HCT116 (cell line): ENCODE measurements around the gene IRF2. TPM values are rescaled to one million over a fixed set of nuclear protein-coding genes. Genes with fewer than 3 reads are reported as not detected.

Source experiments
- ATAC-seq: fragments of 200-7000 bp; cut with Tn5 transposase; 2 replicates; pipeline ENCODE4 v1.9.1; 2020; ENCODE audit warnings: mild to moderate bottlenecking, moderate library complexity
- BruUV-seq: library from RNA; stranded (reverse); fragments of 400-500 nt; replicated peaks from 2 replicates; lab custom pipeline; 2021; lab: Mats Ljungman, UMichigan
- CTCF ChIA-PET: fragments of 300-600 bp; sonication (Branson Sonifier 250); formaldehyde crosslinking; loops from one replicate; lab custom pipeline; 2021; ENCODE audit warnings: antibody characterized with exemption; lab: Charles Lee
- POLR2A ChIA-PET: fragments of 300-600, 350-600 bp; sonication (Branson Sonifier 250); formaldehyde crosslinking; loops from one replicate; lab custom pipeline; 2021; ENCODE audit warnings: antibody characterized with exemption; lab: Charles Lee
- RAD21 ChIA-PET, 2 experiments: fragments of 300-600 bp; sonication (Branson Sonifier 250); formaldehyde crosslinking; loops; one replicate each; lab custom pipeline; 2023; ENCODE audit warnings: low total read pairs in 2 of 2; ENCODE audit not compliant: uncharacterized antibody in 2 of 2, unreplicated experiment in 2 of 2, low non-redundant PET in 1 of 2; lab: Charles Lee
- DNase-seq: peaks from one replicate; pipeline ENCODE4 v3.0.0-alpha.2; 2010; ENCODE audit warnings: low read depth, low spot score
- H2AFZ ChIP-seq: fragments of 200-600 bp; shearing (Covaris generic), sonication (generic); 2 replicates; pipeline ENCODE4 v1.6.1; 2017; ENCODE audit warnings: low read depth, mixed run types, mixed read lengths, antibody characterized with exemption, low read length; ENCODE audit not compliant: poor library complexity, severe bottlenecking
- H3K27ac ChIP-seq: 2 replicates; pipeline ENCODE4 v1.5.1; 2012; ENCODE audit warnings: low read depth, low read length
- H3K27me3 ChIP-seq: fragments of 200-600 bp; sonication (generic); 2 replicates; pipeline ENCODE4 v1.6.1; 2016; ENCODE audit warnings: mixed run types, low read length, mixed read lengths; ENCODE audit not compliant: insufficient read depth
- H3K36me3 ChIP-seq, 2 experiments: fragments of 200-500 bp in 1 of 2; fragments of 200-600 bp in 1 of 2; sonication (Bioruptor generic) in 1 of 2; sonication (generic) in 1 of 2; 2 replicates each; pipeline versions ENCODE4 v1.5.1 to v1.6.1; 2014 to 2016; ENCODE audit warnings: low read length in 2 of 2, inconsistent platforms in 1 of 2, mixed read lengths in 1 of 2, mixed run types in 1 of 2; ENCODE audit not compliant: insufficient read depth in 2 of 2, control insufficient read depth in 1 of 2
- H3K4me1 ChIP-seq, 2 experiments: fragments of 200-600 bp in 1 of 2; sonication (generic) in 1 of 2; 2 replicates each; pipeline versions ENCODE4 v1.5.1 to v1.6.1; 2012 to 2017; ENCODE audit warnings: low read length in 2 of 2, inconsistent platforms in 1 of 2, mild to moderate bottlenecking in 1 of 2, mixed read lengths in 1 of 2, mixed run types in 1 of 2, moderate library complexity in 1 of 2; ENCODE audit not compliant: insufficient read depth in 2 of 2, control insufficient read depth in 1 of 2
- H3K4me2 ChIP-seq: fragments of 200-600 bp; sonication (generic); 2 replicates; pipeline ENCODE4 v1.6.1; 2017; ENCODE audit warnings: mixed run types, low read length, mixed read lengths
- H3K4me3 ChIP-seq, 2 experiments: fragments of 200-600 bp in 1 of 2; sonication (generic) in 1 of 2; replicated peaks in 1 of 2; 2 replicates each; pipeline ENCODE4 v1.5.1; 2011 to 2016; ENCODE audit warnings: low read length in 2 of 2, control low read depth in 1 of 2, low read depth in 1 of 2, mild to moderate bottlenecking in 1 of 2, mixed read lengths in 1 of 2, mixed run types in 1 of 2
- H3K79me2 ChIP-seq: fragments of 200-600 bp; sonication (generic); 2 replicates; pipeline ENCODE4 v1.6.1; 2017; ENCODE audit warnings: mild to moderate bottlenecking, mixed run types, low read length, moderate library complexity, mixed read lengths; ENCODE audit not compliant: insufficient read depth
- H3K9ac ChIP-seq: fragments of 200-600 bp; sonication (generic); 2 replicates; pipeline ENCODE4 v1.6.1; 2016; ENCODE audit warnings: low read length, mixed read lengths
- H3K9me2 ChIP-seq: fragments of 200-600 bp; sonication (generic), shearing (Covaris generic); 2 replicates; pipeline ENCODE4 v1.6.1; 2017; ENCODE audit warnings: mixed run types, mild to moderate bottlenecking, moderate library complexity; ENCODE audit not compliant: insufficient read depth
- H3K9me3 ChIP-seq, 2 experiments: fragments of 200-500 bp in 1 of 2; fragments of 200-600 bp in 1 of 2; sonication (Bioruptor generic) in 1 of 2; sonication (generic) in 1 of 2; 2 replicates each; pipeline ENCODE4 v1.6.1; 2014 to 2017; ENCODE audit warnings: low read length in 2 of 2, mixed read lengths in 2 of 2, inconsistent platforms in 1 of 2, low read depth in 1 of 2, mild to moderate bottlenecking in 1 of 2, mixed run types in 1 of 2, moderate library complexity in 1 of 2; ENCODE audit not compliant: control insufficient read depth in 1 of 2, insufficient read depth in 1 of 2
- H4K20me1 ChIP-seq: fragments of 200-600 bp; sonication (generic), shearing (Covaris generic); 2 replicates; pipeline ENCODE4 v1.6.1; 2017; ENCODE audit warnings: mixed run types, mild to moderate bottlenecking, moderate library complexity; ENCODE audit not compliant: insufficient read depth
- CEBPB ChIP-seq: IDR thresholded peaks from 2 replicates; pipeline ENCODE4 v1.6.1; 2012; ENCODE audit warnings: low read depth
- EGR1 ChIP-seq: IDR thresholded peaks from 2 replicates; pipeline ENCODE4 v1.6.1; 2012; ENCODE audit warnings: low read depth
- EZH2 ChIP-seq: fragments of 200-600 bp; sonication (generic); IDR thresholded peaks from 2 replicates; pipeline ENCODE4 v1.6.1; 2017; ENCODE audit warnings: antibody characterized with exemption, mixed run types
- EZH2phosphoT487 ChIP-seq: fragments of 200-600 bp; IDR thresholded peaks from 2 replicates; pipeline ENCODE4 v1.6.1; 2018; ENCODE audit warnings: antibody characterized with exemption, borderline replicate concordance
- FOSL1 ChIP-seq: IDR thresholded peaks from 2 replicates; pipeline ENCODE4 v1.6.1; 2012; ENCODE audit warnings: low read depth
- POLR2AphosphoS5 ChIP-seq: IDR thresholded peaks from 2 replicates; pipeline ENCODE4 v1.6.1; 2011; ENCODE audit warnings: mild to moderate bottlenecking, low read depth, low read length, moderate library complexity
- RAD21 ChIP-seq: IDR thresholded peaks from 2 replicates; pipeline ENCODE4 v1.6.1; 2012; ENCODE audit warnings: low read depth, mild to moderate bottlenecking
- SIN3A ChIP-seq: IDR thresholded peaks from 2 replicates; pipeline ENCODE4 v1.6.1; 2012; ENCODE audit warnings: low read depth
- SP1 ChIP-seq: IDR thresholded peaks from 2 replicates; pipeline ENCODE4 v1.6.1; 2012; ENCODE audit warnings: low read depth
- SRF ChIP-seq: IDR thresholded peaks from 2 replicates; pipeline ENCODE4 v1.6.1; 2012; ENCODE audit warnings: low read depth
- TCF7L2 ChIP-seq: IDR thresholded peaks from 2 replicates; pipeline ENCODE4 v1.7.0; 2011; ENCODE audit warnings: borderline replicate concordance, inconsistent platforms; ENCODE audit not compliant: insufficient read depth, insufficient read length; ENCODE audit errors: extremely low read depth
- YY1 ChIP-seq: IDR thresholded peaks from 2 replicates; pipeline ENCODE4 v1.6.1; 2011; ENCODE audit warnings: low read length, low read depth, moderate library complexity, mild to moderate bottlenecking; ENCODE audit not compliant: insufficient replicate concordance; ENCODE audit errors: extremely low read depth
- ZFX ChIP-seq: fragments of 450-650 bp; IDR thresholded peaks from 2 replicates; pipeline ENCODE4 v1.6.1; 2017
- ZNF274 ChIP-seq: fragments of 200-500 bp; sonication (Bioruptor generic); IDR thresholded peaks from 2 replicates; pipeline ENCODE4 v1.6.1; 2014; ENCODE audit warnings: mild to moderate bottlenecking, low read depth, low read length, inconsistent platforms
- intact Hi-C: fragments of 100-400 bp; cut with micrococcal nuclease; formaldehyde crosslinking; loops from 2 replicates; pipeline ENCODE4 v1.10.0; 2022
- total RNA-seq: library from RNA; stranded (reverse); gene quantifications from one replicate; pipeline ENCODE4 v1.2.1, GENCODE V29; 2021; ENCODE audit not compliant: unreplicated experiment
- TF ChIP-seq, protein P1 (sequence below): IDR thresholded peaks from 2 replicates; pipeline ENCODE4 v1.6.1; 2012
- TF ChIP-seq, protein P2 (sequence below): IDR thresholded peaks from 2 replicates; pipeline ENCODE4 v1.6.1; 2011; ENCODE audit warnings: mild to moderate bottlenecking, low read length, moderate library complexity; ENCODE audit not compliant: insufficient replicate concordance; ENCODE audit errors: extremely low read depth
- TF ChIP-seq, protein P3 (sequence below), 3 experiments: fragments of 200-600 bp in 1 of 3; sonication (generic) in 1 of 3; IDR thresholded peaks in 2 of 3; conservative IDR thresholded peaks in 1 of 3; 2 replicates each; pipeline ENCODE4 v1.5.1; 2012 to 2017; ENCODE audit warnings: low read depth in 2 of 3, low read length in 2 of 3, antibody characterized with exemption in 1 of 3, borderline replicate concordance in 1 of 3, control low read depth in 1 of 3, mild to moderate bottlenecking in 1 of 3, mixed read lengths in 1 of 3, mixed run types in 1 of 3, moderate library complexity in 1 of 3; ENCODE audit not compliant: insufficient read depth in 1 of 3
- TF ChIP-seq, protein P4 (sequence below): IDR thresholded peaks from 2 replicates; pipeline ENCODE4 v1.6.1; 2012

Gene IRF2
- total RNA-seq, 1 experiment from 2014 or later: 10.6 TPM

DNA sequence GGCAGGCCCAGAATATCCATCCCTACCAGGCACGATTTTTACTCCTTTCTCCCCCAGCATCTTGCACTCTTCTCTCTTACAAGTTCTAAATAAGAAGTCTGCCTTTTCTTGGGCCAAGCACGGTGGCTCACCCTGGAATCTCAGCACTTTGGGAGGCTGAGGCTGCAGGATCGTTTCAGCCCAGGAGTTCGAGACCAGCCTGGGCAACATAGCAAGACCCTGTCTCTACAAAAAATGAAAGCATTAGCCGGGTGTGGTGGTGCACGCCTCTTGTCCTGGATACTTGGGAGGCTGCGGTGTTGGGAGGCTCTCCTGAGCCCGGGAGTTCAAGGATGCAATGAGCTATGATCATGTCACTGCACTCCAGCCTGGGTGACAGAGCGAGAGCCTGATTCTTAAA is 64.8 kb downstream of the IRF2 start:
- POLR2A ChIA-PET: no interaction called here
- intact Hi-C loops: no loop called here

DNA sequence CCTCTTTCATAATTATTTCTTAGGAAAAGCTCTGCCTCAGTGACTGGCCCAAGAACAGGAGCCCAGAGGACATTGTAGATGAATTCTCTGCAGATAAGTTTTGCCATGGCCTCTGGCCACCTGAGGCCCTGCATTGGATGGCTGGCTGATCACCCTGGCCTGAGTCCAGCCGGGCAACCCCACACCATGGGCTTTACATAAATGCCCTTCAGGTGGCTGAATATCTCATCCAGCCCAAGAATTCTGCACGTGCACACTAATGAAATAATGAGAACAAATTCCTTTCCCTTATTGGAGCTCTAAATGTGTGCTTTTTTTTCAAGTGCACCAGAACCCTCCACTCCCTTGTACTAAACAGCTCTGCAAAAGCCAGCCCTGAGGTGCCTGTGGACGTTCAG is 65.7 kb downstream of the IRF2 start:
- no peaks in the 10 kb centered on the region for H3K27me3 ChIP-seq
- no peaks in the 10 kb centered on the region for H3K4me1 ChIP-seq
- H3K4me2 ChIP-seq: no peak overlapping the region
- H3K9ac ChIP-seq: no peak overlapping the region
- intact Hi-C loops: no loop called here
- H3K4me3 ChIP-seq: no peak overlapping the region
- no peak for TF ChIP-seq SIN3A
- TF ChIP-seq EGR1: no peak
- TF ChIP-seq, protein P1, sequence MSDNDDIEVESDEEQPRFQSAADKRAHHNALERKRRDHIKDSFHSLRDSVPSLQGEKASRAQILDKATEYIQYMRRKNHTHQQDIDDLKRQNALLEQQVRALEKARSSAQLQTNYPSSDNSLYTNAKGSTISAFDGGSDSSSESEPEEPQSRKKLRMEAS: no peak
- TF ChIP-seq FOSL1: no peak
- no peak for TF ChIP-seq EZH2phosphoT487
- TF ChIP-seq POLR2AphosphoS5: no peak
- no peak for TF ChIP-seq YY1
- TF ChIP-seq CEBPB: no peak
- TF ChIP-seq EZH2: no peak
- no peak for TF ChIP-seq ZNF274
- TF ChIP-seq ZFX: no peak
- no peak for TF ChIP-seq RAD21
- no peak for TF ChIP-seq SP1
- TF ChIP-seq, protein P2, sequence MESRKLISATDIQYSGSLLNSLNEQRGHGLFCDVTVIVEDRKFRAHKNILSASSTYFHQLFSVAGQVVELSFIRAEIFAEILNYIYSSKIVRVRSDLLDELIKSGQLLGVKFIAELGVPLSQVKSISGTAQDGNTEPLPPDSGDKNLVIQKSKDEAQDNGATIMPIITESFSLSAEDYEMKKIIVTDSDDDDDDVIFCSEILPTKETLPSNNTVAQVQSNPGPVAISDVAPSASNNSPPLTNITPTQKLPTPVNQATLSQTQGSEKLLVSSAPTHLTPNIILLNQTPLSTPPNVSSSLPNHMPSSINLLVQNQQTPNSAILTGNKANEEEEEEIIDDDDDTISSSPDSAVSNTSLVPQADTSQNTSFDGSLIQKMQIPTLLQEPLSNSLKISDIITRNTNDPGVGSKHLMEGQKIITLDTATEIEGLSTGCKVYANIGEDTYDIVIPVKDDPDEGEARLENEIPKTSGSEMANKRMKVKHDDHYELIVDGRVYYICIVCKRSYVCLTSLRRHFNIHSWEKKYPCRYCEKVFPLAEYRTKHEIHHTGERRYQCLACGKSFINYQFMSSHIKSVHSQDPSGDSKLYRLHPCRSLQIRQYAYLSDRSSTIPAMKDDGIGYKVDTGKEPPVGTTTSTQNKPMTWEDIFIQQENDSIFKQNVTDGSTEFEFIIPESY: no peak
- no peak for TF ChIP-seq SRF
- TF ChIP-seq, protein P3, sequence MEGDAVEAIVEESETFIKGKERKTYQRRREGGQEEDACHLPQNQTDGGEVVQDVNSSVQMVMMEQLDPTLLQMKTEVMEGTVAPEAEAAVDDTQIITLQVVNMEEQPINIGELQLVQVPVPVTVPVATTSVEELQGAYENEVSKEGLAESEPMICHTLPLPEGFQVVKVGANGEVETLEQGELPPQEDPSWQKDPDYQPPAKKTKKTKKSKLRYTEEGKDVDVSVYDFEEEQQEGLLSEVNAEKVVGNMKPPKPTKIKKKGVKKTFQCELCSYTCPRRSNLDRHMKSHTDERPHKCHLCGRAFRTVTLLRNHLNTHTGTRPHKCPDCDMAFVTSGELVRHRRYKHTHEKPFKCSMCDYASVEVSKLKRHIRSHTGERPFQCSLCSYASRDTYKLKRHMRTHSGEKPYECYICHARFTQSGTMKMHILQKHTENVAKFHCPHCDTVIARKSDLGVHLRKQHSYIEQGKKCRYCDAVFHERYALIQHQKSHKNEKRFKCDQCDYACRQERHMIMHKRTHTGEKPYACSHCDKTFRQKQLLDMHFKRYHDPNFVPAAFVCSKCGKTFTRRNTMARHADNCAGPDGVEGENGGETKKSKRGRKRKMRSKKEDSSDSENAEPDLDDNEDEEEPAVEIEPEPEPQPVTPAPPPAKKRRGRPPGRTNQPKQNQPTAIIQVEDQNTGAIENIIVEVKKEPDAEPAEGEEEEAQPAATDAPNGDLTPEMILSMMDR (IDR thresholded peaks at IDR 0.05 in 2 of 3, conservative IDR thresholded peaks at IDR 0.05 in 1 of 3; ENCODE audit: borderline replicate concordance in 1 of 3, insufficient read depth in 1 of 3, low read depth in 2 of 3, low read length in 2 of 3): no peak
- no peak for TF ChIP-seq TCF7L2
- TF ChIP-seq, protein P4, sequence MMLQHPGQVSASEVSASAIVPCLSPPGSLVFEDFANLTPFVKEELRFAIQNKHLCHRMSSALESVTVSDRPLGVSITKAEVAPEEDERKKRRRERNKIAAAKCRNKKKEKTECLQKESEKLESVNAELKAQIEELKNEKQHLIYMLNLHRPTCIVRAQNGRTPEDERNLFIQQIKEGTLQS: no peak
- POLR2A ChIA-PET: no interaction called here
- H3K27ac ChIP-seq: no peak overlapping the region
- H4K20me1 ChIP-seq: no peaks in the 10 kb centered on the region
- ATAC-seq (no peak), DNase-seq (no peak)
- H3K9me2 ChIP-seq: no peaks in the 10 kb centered on the region
- no peaks in the 10 kb centered on the region for H3K9me3 ChIP-seq
- CTCF ChIA-PET: no interaction called here
- no peak overlapping the region for H2AFZ ChIP-seq
- BruUV-seq: no TSS peak
- H3K79me2 ChIP-seq: no peaks in the 10 kb centered on the region
- no peaks in the 10 kb centered on the region for H3K36me3 ChIP-seq
- RAD21 ChIA-PET: no interaction called here

More for the DNA sequence above, 64.8 kb downstream of the IRF2 start:
- H3K36me3 ChIP-seq: no peaks in the 10 kb centered on the region
- no peak for TF ChIP-seq SIN3A
- TF ChIP-seq EZH2phosphoT487: no peak
- TF ChIP-seq EZH2: no peak
- BruUV-seq: no TSS peak
- CTCF ChIA-PET: no interaction called here
- no peak for DNase-seq
- H3K27ac ChIP-seq: no peak overlapping the region
- no peaks in the 10 kb centered on the region for H3K79me2 ChIP-seq
- no peaks in the 10 kb centered on the region for H3K27me3 ChIP-seq
- no peaks in the 10 kb centered on the region for H3K9me3 ChIP-seq
- H4K20me1 ChIP-seq: no peaks in the 10 kb centered on the region
- no peak for ATAC-seq
- H3K4me2 ChIP-seq: no peak overlapping the region
- H2AFZ ChIP-seq: no peak overlapping the region
- no peaks in the 10 kb centered on the region for H3K9me2 ChIP-seq
- no peak overlapping the region for H3K4me3 ChIP-seq
- RAD21 ChIA-PET: no interaction called here
- no peaks in the 10 kb centered on the region for H3K4me1 ChIP-seq
- no peak overlapping the region for H3K9ac ChIP-seq
